ENCODE data around the gene EXOC4.

DNA sequence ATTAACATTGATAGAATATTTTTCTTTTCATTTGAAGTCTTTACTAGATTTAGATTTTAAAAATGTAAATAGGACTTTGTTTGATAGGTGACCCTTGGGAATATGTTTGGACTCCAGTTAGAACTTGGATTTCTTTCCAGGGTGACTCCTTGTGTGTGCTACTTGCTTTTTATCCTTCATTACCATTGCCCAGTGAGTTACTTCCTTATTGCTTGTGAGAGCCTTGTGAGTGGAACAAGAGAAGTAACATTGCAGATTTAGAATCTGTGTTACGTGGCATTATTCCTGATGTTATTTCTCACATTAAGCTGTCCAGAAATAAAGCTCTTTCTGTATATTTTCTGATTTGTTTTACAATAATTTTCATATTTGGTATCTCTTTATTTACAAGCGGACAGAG lies 746.3 kb downstream of the EXOC4 start:
- TF ChIP-seq FOXP2 (optimal IDR thresholded peaks at IDR 0.05; ENCODE audit: control extremely low read depth, extremely low read length, insufficient read depth) (no peak), EZH2 (IDR thresholded peaks at IDR 0.05) (no peak), POLR2AphosphoS5 (IDR thresholded peaks at IDR 0.05; ENCODE audit: borderline replicate concordance, low read depth, low read length) (no peak)

All from SK-N-MC (cell line).